Kidney capillary endothelial cell (primary cell): Measurements from ENCODE around the gene NHSL2.

Experiments
- DNase-seq: peaks from one replicate; pipeline ENCODE4 v3.0.0-alpha.2; 2018; ENCODE audit warnings: low spot score

The NHSL2 gene

GRCh38 chrX:72108666-72109065, 198.0 kb downstream of the NHSL2 start:
- no peak for DNase-seq

- DNase-seq, result no peak
Observed at GRCh38 chrX:72110051-72110875, 199.6 kb downstream of the NHSL2 start.

GRCh38 chrX:72110876-72111708, 200.4 kb downstream of the NHSL2 start:
- DNase-seq, result no peak

- no peak for DNase-seq
Observed at GRCh38 chrX:72113461-72113860, 202.8 kb downstream of the NHSL2 start.

- peak; percentile 31 for DNase-seq
Observed at GRCh38 chrX:72114306-72114705, 203.7 kb downstream of the NHSL2 start.

GRCh38 chrX:72114807-72115206, 204.2 kb downstream of the NHSL2 start:
- no peak for DNase-seq

GRCh38 chrX:72115380-72115779, 204.7 kb downstream of the NHSL2 start:
- DNase-seq, result no peak

- DNase-seq, result no peak
Observed at GRCh38 chrX:72117636-72118210, 207.1 kb downstream of the NHSL2 start.

- DNase-seq, result no peak
Observed at GRCh38 chrX:72120837-72121236, 210.2 kb downstream of the NHSL2 start.

GRCh38 chrX:72121383-72121782, 210.7 kb downstream of the NHSL2 start:
- DNase-seq, result no peak

- no peak for DNase-seq
Observed at GRCh38 chrX:72122621-72123337, 212.1 kb downstream of the NHSL2 start.

GRCh38 chrX:72123471-72124185, 213.0 kb downstream of the NHSL2 start:
- DNase-seq, result no peak

GRCh38 chrX:72124540-72125201, 214.0 kb downstream of the NHSL2 start:
- no peak for DNase-seq

- no peak for DNase-seq
Observed at GRCh38 chrX:72125331-72126047, 214.8 kb downstream of the NHSL2 start.

- no peak for DNase-seq
Observed at GRCh38 chrX:72126048-72126415, 215.4 kb downstream of the NHSL2 start.

GRCh38 chrX:72126539-72127140, 216.0 kb downstream of the NHSL2 start:
- peak; percentile 83 for DNase-seq

- DNase-seq, result no peak
Observed at GRCh38 chrX:72127332-72127731, 216.7 kb downstream of the NHSL2 start.

- DNase-seq, result no peak
Observed at GRCh38 chrX:72128183-72128834, 217.7 kb downstream of the NHSL2 start.

- DNase-seq, result no peak
Observed at GRCh38 chrX:72128881-72129280, 218.2 kb downstream of the NHSL2 start.
